Endothelial cell of umbilical vein (primary cell): ENCODE measurements around the gene RAD9B. TPM values are rescaled to one million over a fixed set of nuclear protein-coding genes. Genes with fewer than 3 reads are reported as not detected.

Experiments
- BruUV-seq: library from RNA; stranded (reverse); fragments of 400-500 nt; replicated peaks from 2 replicates; lab custom pipeline; 2021; lab: Mats Ljungman, UMichigan
- CTCF ChIA-PET: fragments of 300-600, 350-600 bp; sonication (Branson Sonifier 250); formaldehyde crosslinking; loops from one replicate; lab custom pipeline; 2021; ENCODE audit warnings: antibody characterized with exemption, inconsistent platforms; lab: Charles Lee
- POLR2A ChIA-PET: fragments of 300-600, 350-600 bp; sonication (Branson Sonifier 250); formaldehyde crosslinking; loops from one replicate; lab custom pipeline; 2021; ENCODE audit warnings: antibody characterized with exemption, inconsistent platforms; lab: Charles Lee
- DNase-seq: peaks from one replicate; pipeline ENCODE4 v3.0.0-alpha.2; 2011; ENCODE audit warnings: low read depth, low spot score
- FAIRE-seq: peaks from 2 replicates; lab custom pipeline; 2011; peaks lifted over from hg19 to GRCh38; lab: Jason Lieb, UNC
- H2AFZ ChIP-seq: 2 replicates; pipeline ENCODE4 v1.6.0; 2012; ENCODE audit warnings: low read depth, low read length, control low read depth, inconsistent platforms
- H3K27ac ChIP-seq: 2 replicates; pipeline ENCODE4 v1.5.1; 2011; ENCODE audit warnings: low read depth, mild to moderate bottlenecking, control low read depth, low read length, moderate library complexity; ENCODE audit not compliant: insufficient read depth
- H3K27me3 ChIP-seq, 2 experiments: 2 replicates each; pipeline versions ENCODE4 v1.6.0 to v1.6.1; 2011; ENCODE audit warnings: low read length in 2 of 2, mixed read lengths in 1 of 2; ENCODE audit not compliant: control insufficient read depth in 2 of 2, insufficient read depth in 2 of 2
- H3K36me3 ChIP-seq, 2 experiments: 2 replicates in 1 of 2; 3 replicates in 1 of 2; pipeline ENCODE4 v1.5.1; 2011; ENCODE audit warnings: low read length in 2 of 2, mild to moderate bottlenecking in 1 of 2, moderate library complexity in 1 of 2; ENCODE audit not compliant: control insufficient read depth in 2 of 2, insufficient read depth in 2 of 2; ENCODE audit errors: extremely low read depth in 1 of 2
- H3K4me1 ChIP-seq: 3 replicates; pipeline ENCODE4 v1.5.1; 2011; ENCODE audit warnings: mild to moderate bottlenecking, low read length; ENCODE audit not compliant: control insufficient read depth, insufficient read depth; ENCODE audit errors: extremely low read depth
- H3K4me2 ChIP-seq: 2 replicates; pipeline ENCODE4 v1.6.1; 2011; ENCODE audit warnings: low read length, control low read depth, mixed read lengths; ENCODE audit not compliant: insufficient read depth
- H3K4me3 ChIP-seq, 3 experiments: fragments of 200-600 bp in 1 of 3; sonication (generic), shearing (Covaris generic) in 1 of 3; replicated peaks in 1 of 3; 2 replicates each; pipeline ENCODE4 v1.5.1; 2011 to 2016; ENCODE audit warnings: control low read depth in 3 of 3, low read length in 3 of 3, mild to moderate bottlenecking in 2 of 3, inconsistent platforms in 1 of 3, low read depth in 1 of 3, moderate library complexity in 1 of 3; ENCODE audit not compliant: insufficient read depth in 1 of 3
- H3K79me2 ChIP-seq: 2 replicates; pipeline ENCODE4 v1.6.0; 2012; ENCODE audit warnings: low read length, inconsistent platforms; ENCODE audit not compliant: control insufficient read depth, insufficient read depth
- H3K9ac ChIP-seq: replicated peaks from 2 replicates; pipeline ENCODE3; 2011; ENCODE audit warnings: low read length, control low read depth; ENCODE audit not compliant: insufficient read depth; ENCODE audit errors: extremely low read depth
- H3K9me1 ChIP-seq: replicated peaks from 3 replicates; pipeline ENCODE4 v1.6.0; 2011; ENCODE audit warnings: mild to moderate bottlenecking, low read length; ENCODE audit not compliant: control insufficient read depth, insufficient read depth; ENCODE audit errors: extremely low read depth
- H3K9me3 ChIP-seq: replicated peaks from 2 replicates; pipeline ENCODE4 v1.5.1; 2012; ENCODE audit warnings: low read length, inconsistent platforms; ENCODE audit not compliant: control insufficient read depth, insufficient read depth
- H4K20me1 ChIP-seq: replicated peaks from 2 replicates; pipeline ENCODE3; 2011; ENCODE audit warnings: mild to moderate bottlenecking, low read length; ENCODE audit not compliant: control insufficient read depth, insufficient read depth; ENCODE audit errors: extremely low read depth
- EZH2 ChIP-seq: IDR thresholded peaks from 2 replicates; pipeline ENCODE4 v1.6.1; 2012; ENCODE audit warnings: borderline replicate concordance, low read depth, mild to moderate bottlenecking, moderate library complexity, low read length, inconsistent platforms; ENCODE audit not compliant: severe bottlenecking
- FOS ChIP-seq: IDR thresholded peaks from 2 replicates; pipeline ENCODE4 v1.6.1; 2011; ENCODE audit warnings: mild to moderate bottlenecking, low read length, moderate library complexity, borderline replicate concordance; ENCODE audit not compliant: insufficient read depth
- GATA2 ChIP-seq: IDR thresholded peaks from 2 replicates; pipeline ENCODE4 v1.7.0; 2011; ENCODE audit warnings: low read depth, mild to moderate bottlenecking, moderate library complexity, mixed read lengths, low read length; ENCODE audit not compliant: insufficient read length, insufficient read depth
- JUN ChIP-seq: IDR thresholded peaks from 2 replicates; pipeline ENCODE4 v1.6.1; 2011; ENCODE audit warnings: borderline replicate concordance, low read depth; ENCODE audit not compliant: insufficient read length, insufficient read depth
- MAX ChIP-seq: IDR thresholded peaks from 2 replicates; pipeline ENCODE4 v1.6.1; 2011; ENCODE audit not compliant: insufficient read depth, insufficient read length
- MYC ChIP-seq: IDR thresholded peaks from one replicate; pipeline ENCODE4 v1.6.1; 2011; ENCODE audit warnings: mild to moderate bottlenecking, low read depth, low read length
- POLR2A ChIP-seq: IDR thresholded peaks from 2 replicates; pipeline ENCODE4 v1.6.1; 2012; ENCODE audit warnings: low read depth, mild to moderate bottlenecking, control low read depth, low read length
- POLR2AphosphoS5 ChIP-seq: IDR thresholded peaks from 2 replicates; pipeline ENCODE4 v1.6.1; 2012; ENCODE audit warnings: low read depth, mild to moderate bottlenecking, control low read depth, low read length, moderate library complexity; ENCODE audit not compliant: insufficient read depth
- dilution Hi-C: fragments of 300-500 bp; cut with MboI; formaldehyde crosslinking; loops from one replicate; pipeline ENCODE4 v1.15.0; 2019; ENCODE audit warnings: low sequenced_read_pairs; ENCODE audit not compliant: extremely low pct_ligation_motif_present
- intact Hi-C: fragments of 100-400 bp; cut with micrococcal nuclease; formaldehyde crosslinking; loops from one replicate; pipeline ENCODE4 v1.10.0; 2022
- polyA plus RNA-seq, 4 experiments: library from polyadenylated mRNA; depleted of rRNA in 3 of 4; stranded (reverse) in 3 of 4; unstranded in 1 of 4; fragments of >200 nt; gene quantifications; 2 replicates each; pipeline versions ENCODE4 v1.2.1 to v1.2.3, GENCODE V29; 2011 to 2012; ENCODE audit warnings: missing spikeins in 1 of 4
- total RNA-seq: library from RNA; stranded (reverse); gene quantifications from 2 replicates; pipeline ENCODE4 v1.2.3, GENCODE V29; 2021
- TF ChIP-seq, protein P1 (sequence below), 2 donors: IDR thresholded peaks; 1 replicate in 1 of 2; 2 replicates in 1 of 2; pipeline ENCODE4 v1.5.1; 2011; ENCODE audit warnings: low read length in 2 of 2, mild to moderate bottlenecking in 2 of 2, moderate library complexity in 2 of 2, control low read depth in 1 of 2, inconsistent platforms in 1 of 2, low read depth in 1 of 2; ENCODE audit not compliant: insufficient read depth in 1 of 2; ENCODE audit errors: extremely low read depth in 1 of 2

The RAD9B gene
- total and polyA plus RNA-seq, 2 donors (not counting 3 experiments of a cell fraction or from before 2014, with no cell fraction given) = 0.11 to 0.15 TPM

- H3K4me2 ChIP-seq = no peak overlapping the region
- H3K9me1 ChIP-seq = no peaks in the 10 kb centered on the region
- H3K4me1 ChIP-seq = peaks cover 36% of the 10 kb centered on the region
- ChIA-PET CTCF (interaction anchor here (0.8 to 1.6 kb wide), 9 partner anchors 8 to 90 kb away, joined by 3 to 7 read pairs (median 4); partner anchors contain the start of genes ARPC3 and FAM216A), POLR2A (no interaction called here)
- no peak overlapping the region for H3K4me3 ChIP-seq
- FAIRE-seq (no peak), DNase-seq (no peak)
- peaks cover 20% of the 10 kb centered on the region for H3K79me2 ChIP-seq
- no peak overlapping the region for H3K9ac ChIP-seq
- no peak overlapping the region for H2AFZ ChIP-seq
- peaks cover 7 to 9% of the 10 kb centered on the region in 2 experiments for H3K36me3 ChIP-seq
- H3K9me3 ChIP-seq = no peaks in the 10 kb centered on the region
- intact Hi-C loops (no loop called here), dilution Hi-C loops (no loop called here)
- H3K27ac ChIP-seq = no peak overlapping the region
- BruUV-seq = no TSS peak
- no peaks in the 10 kb centered on the region for H3K27me3 ChIP-seq
- no peaks in the 10 kb centered on the region for H4K20me1 ChIP-seq
- no peak for TF ChIP-seq EZH2
- no peak for TF ChIP-seq MAX
- no peak for TF ChIP-seq MYC
- TF ChIP-seq, protein P1, sequence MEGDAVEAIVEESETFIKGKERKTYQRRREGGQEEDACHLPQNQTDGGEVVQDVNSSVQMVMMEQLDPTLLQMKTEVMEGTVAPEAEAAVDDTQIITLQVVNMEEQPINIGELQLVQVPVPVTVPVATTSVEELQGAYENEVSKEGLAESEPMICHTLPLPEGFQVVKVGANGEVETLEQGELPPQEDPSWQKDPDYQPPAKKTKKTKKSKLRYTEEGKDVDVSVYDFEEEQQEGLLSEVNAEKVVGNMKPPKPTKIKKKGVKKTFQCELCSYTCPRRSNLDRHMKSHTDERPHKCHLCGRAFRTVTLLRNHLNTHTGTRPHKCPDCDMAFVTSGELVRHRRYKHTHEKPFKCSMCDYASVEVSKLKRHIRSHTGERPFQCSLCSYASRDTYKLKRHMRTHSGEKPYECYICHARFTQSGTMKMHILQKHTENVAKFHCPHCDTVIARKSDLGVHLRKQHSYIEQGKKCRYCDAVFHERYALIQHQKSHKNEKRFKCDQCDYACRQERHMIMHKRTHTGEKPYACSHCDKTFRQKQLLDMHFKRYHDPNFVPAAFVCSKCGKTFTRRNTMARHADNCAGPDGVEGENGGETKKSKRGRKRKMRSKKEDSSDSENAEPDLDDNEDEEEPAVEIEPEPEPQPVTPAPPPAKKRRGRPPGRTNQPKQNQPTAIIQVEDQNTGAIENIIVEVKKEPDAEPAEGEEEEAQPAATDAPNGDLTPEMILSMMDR (IDR thresholded peaks at IDR 0.05; ENCODE audit: extremely low read depth in 1 of 2, insufficient read depth in 1 of 2, low read depth in 1 of 2, low read length in 2 of 2) = no peak
- no peak for TF ChIP-seq GATA2
- TF ChIP-seq FOS = no peak
- no peak for TF ChIP-seq POLR2A
- no peak for TF ChIP-seq POLR2AphosphoS5
- TF ChIP-seq JUN = no peak
Observed at GRCh38 chr12:110540048-110540447, 37.9 kb downstream of the RAD9B start.
